Measurements from ENCODE around the gene FYB1.

DNA sequence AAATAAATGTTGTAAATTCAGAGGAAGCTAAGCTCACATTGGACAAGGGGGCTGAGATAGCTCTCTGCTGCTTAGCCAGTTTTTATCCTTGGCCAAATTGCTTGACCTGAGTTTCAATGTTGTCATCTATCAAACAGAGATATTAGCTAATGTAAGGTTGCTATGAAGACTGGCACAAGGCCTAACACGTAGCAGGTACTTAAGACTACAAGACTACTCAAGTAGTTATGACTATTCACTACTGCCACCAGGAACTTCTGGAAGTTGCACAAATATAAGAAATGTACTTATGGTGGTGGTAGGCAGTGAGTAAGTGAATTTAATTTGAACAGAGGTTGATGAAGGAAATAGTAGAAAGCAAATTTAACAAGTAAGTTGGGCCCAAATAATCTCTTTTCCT lies 17.4 kb upstream of the FYB1 start:
- TF ChIP-seq CTCF (IDR thresholded peaks at IDR 0.05; ENCODE audit: insufficient read depth, low read depth, low read length) (no peak), EZH2 (IDR thresholded peaks at IDR 0.05; ENCODE audit: insufficient read depth, low read length) (no peak)
